Endothelial cell of umbilical vein (primary cell): Measurements from ENCODE around the gene SRD5A1. TPM values are rescaled to one million over a fixed set of nuclear protein-coding genes. Genes with fewer than 3 reads are reported as not detected.

Source experiments
- BruUV-seq: library from RNA; stranded (reverse); fragments of 400-500 nt; replicated peaks from 2 replicates; lab custom pipeline; 2021; lab: Mats Ljungman, UMichigan
- CTCF ChIA-PET: fragments of 300-600, 350-600 bp; sonication (Branson Sonifier 250); formaldehyde crosslinking; loops from one replicate; lab custom pipeline; 2021; ENCODE audit warnings: antibody characterized with exemption, inconsistent platforms; lab: Charles Lee
- POLR2A ChIA-PET: fragments of 300-600, 350-600 bp; sonication (Branson Sonifier 250); formaldehyde crosslinking; loops from one replicate; lab custom pipeline; 2021; ENCODE audit warnings: antibody characterized with exemption, inconsistent platforms; lab: Charles Lee
- DNase-seq: peaks from one replicate; pipeline ENCODE4 v3.0.0-alpha.2; 2011; ENCODE audit warnings: low read depth, low spot score
- FAIRE-seq: peaks from 2 replicates; lab custom pipeline; 2011; peaks lifted over from hg19 to GRCh38; lab: Jason Lieb, UNC
- H2AFZ ChIP-seq: 2 replicates; pipeline ENCODE4 v1.6.0; 2012; ENCODE audit warnings: low read depth, low read length, control low read depth, inconsistent platforms
- H3K27ac ChIP-seq: 2 replicates; pipeline ENCODE4 v1.5.1; 2011; ENCODE audit warnings: low read depth, mild to moderate bottlenecking, control low read depth, low read length, moderate library complexity; ENCODE audit not compliant: insufficient read depth
- H3K27me3 ChIP-seq, 2 experiments: 2 replicates each; pipeline versions ENCODE4 v1.6.0 to v1.6.1; 2011; ENCODE audit warnings: low read length in 2 of 2, mixed read lengths in 1 of 2; ENCODE audit not compliant: control insufficient read depth in 2 of 2, insufficient read depth in 2 of 2
- H3K36me3 ChIP-seq, 2 experiments: 2 replicates in 1 of 2; 3 replicates in 1 of 2; pipeline ENCODE4 v1.5.1; 2011; ENCODE audit warnings: low read length in 2 of 2, mild to moderate bottlenecking in 1 of 2, moderate library complexity in 1 of 2; ENCODE audit not compliant: control insufficient read depth in 2 of 2, insufficient read depth in 2 of 2; ENCODE audit errors: extremely low read depth in 1 of 2
- H3K4me1 ChIP-seq: 3 replicates; pipeline ENCODE4 v1.5.1; 2011; ENCODE audit warnings: mild to moderate bottlenecking, low read length; ENCODE audit not compliant: control insufficient read depth, insufficient read depth; ENCODE audit errors: extremely low read depth
- H3K4me2 ChIP-seq: 2 replicates; pipeline ENCODE4 v1.6.1; 2011; ENCODE audit warnings: low read length, control low read depth, mixed read lengths; ENCODE audit not compliant: insufficient read depth
- H3K4me3 ChIP-seq, 3 experiments: fragments of 200-600 bp in 1 of 3; sonication (generic), shearing (Covaris generic) in 1 of 3; replicated peaks in 1 of 3; 2 replicates each; pipeline ENCODE4 v1.5.1; 2011 to 2016; ENCODE audit warnings: control low read depth in 3 of 3, low read length in 3 of 3, mild to moderate bottlenecking in 2 of 3, inconsistent platforms in 1 of 3, low read depth in 1 of 3, moderate library complexity in 1 of 3; ENCODE audit not compliant: insufficient read depth in 1 of 3
- H3K79me2 ChIP-seq: 2 replicates; pipeline ENCODE4 v1.6.0; 2012; ENCODE audit warnings: low read length, inconsistent platforms; ENCODE audit not compliant: control insufficient read depth, insufficient read depth
- H3K9ac ChIP-seq: replicated peaks from 2 replicates; pipeline ENCODE3; 2011; ENCODE audit warnings: low read length, control low read depth; ENCODE audit not compliant: insufficient read depth; ENCODE audit errors: extremely low read depth
- H3K9me1 ChIP-seq: replicated peaks from 3 replicates; pipeline ENCODE4 v1.6.0; 2011; ENCODE audit warnings: mild to moderate bottlenecking, low read length; ENCODE audit not compliant: control insufficient read depth, insufficient read depth; ENCODE audit errors: extremely low read depth
- H3K9me3 ChIP-seq: replicated peaks from 2 replicates; pipeline ENCODE4 v1.5.1; 2012; ENCODE audit warnings: low read length, inconsistent platforms; ENCODE audit not compliant: control insufficient read depth, insufficient read depth
- H4K20me1 ChIP-seq: replicated peaks from 2 replicates; pipeline ENCODE3; 2011; ENCODE audit warnings: mild to moderate bottlenecking, low read length; ENCODE audit not compliant: control insufficient read depth, insufficient read depth; ENCODE audit errors: extremely low read depth
- CTCF ChIP-seq, 2 donors: IDR thresholded peaks; 1 replicate in 1 of 2; 2 replicates in 1 of 2; pipeline ENCODE4 v1.5.1; 2011; ENCODE audit warnings: low read length in 2 of 2, mild to moderate bottlenecking in 2 of 2, moderate library complexity in 2 of 2, control low read depth in 1 of 2, inconsistent platforms in 1 of 2, low read depth in 1 of 2; ENCODE audit not compliant: insufficient read depth in 1 of 2; ENCODE audit errors: extremely low read depth in 1 of 2
- EZH2 ChIP-seq: IDR thresholded peaks from 2 replicates; pipeline ENCODE4 v1.6.1; 2012; ENCODE audit warnings: borderline replicate concordance, low read depth, mild to moderate bottlenecking, moderate library complexity, low read length, inconsistent platforms; ENCODE audit not compliant: severe bottlenecking
- FOS ChIP-seq: IDR thresholded peaks from 2 replicates; pipeline ENCODE4 v1.6.1; 2011; ENCODE audit warnings: mild to moderate bottlenecking, low read length, moderate library complexity, borderline replicate concordance; ENCODE audit not compliant: insufficient read depth
- GATA2 ChIP-seq: IDR thresholded peaks from 2 replicates; pipeline ENCODE4 v1.7.0; 2011; ENCODE audit warnings: low read depth, mild to moderate bottlenecking, moderate library complexity, mixed read lengths, low read length; ENCODE audit not compliant: insufficient read length, insufficient read depth
- JUN ChIP-seq: IDR thresholded peaks from 2 replicates; pipeline ENCODE4 v1.6.1; 2011; ENCODE audit warnings: borderline replicate concordance, low read depth; ENCODE audit not compliant: insufficient read length, insufficient read depth
- MAX ChIP-seq: IDR thresholded peaks from 2 replicates; pipeline ENCODE4 v1.6.1; 2011; ENCODE audit not compliant: insufficient read depth, insufficient read length
- MYC ChIP-seq: IDR thresholded peaks from one replicate; pipeline ENCODE4 v1.6.1; 2011; ENCODE audit warnings: mild to moderate bottlenecking, low read depth, low read length
- POLR2A ChIP-seq: IDR thresholded peaks from 2 replicates; pipeline ENCODE4 v1.6.1; 2012; ENCODE audit warnings: low read depth, mild to moderate bottlenecking, control low read depth, low read length
- POLR2AphosphoS5 ChIP-seq: IDR thresholded peaks from 2 replicates; pipeline ENCODE4 v1.6.1; 2012; ENCODE audit warnings: low read depth, mild to moderate bottlenecking, control low read depth, low read length, moderate library complexity; ENCODE audit not compliant: insufficient read depth
- dilution Hi-C: fragments of 300-500 bp; cut with MboI; formaldehyde crosslinking; loops from one replicate; pipeline ENCODE4 v1.15.0; 2019; ENCODE audit warnings: low sequenced_read_pairs; ENCODE audit not compliant: extremely low pct_ligation_motif_present
- intact Hi-C: fragments of 100-400 bp; cut with micrococcal nuclease; formaldehyde crosslinking; loops from one replicate; pipeline ENCODE4 v1.10.0; 2022
- polyA plus RNA-seq, 4 experiments: library from polyadenylated mRNA; depleted of rRNA in 3 of 4; stranded (reverse) in 3 of 4; unstranded in 1 of 4; fragments of >200 nt; gene quantifications; 2 replicates each; pipeline versions ENCODE4 v1.2.1 to v1.2.3, GENCODE V29; 2011 to 2012; ENCODE audit warnings: missing spikeins in 1 of 4
- total RNA-seq: library from RNA; stranded (reverse); gene quantifications from 2 replicates; pipeline ENCODE4 v1.2.3, GENCODE V29; 2021

The SRD5A1 gene
- total and polyA plus RNA-seq, 2 donors (not counting 3 experiments of a cell fraction or from before 2014, with no cell fraction given): 11.6 to 14.8 TPM

GRCh38 chr5:6673031-6673430 is 39.8 kb downstream of the SRD5A1 start:
- POLR2A ChIA-PET: no interaction called here
- Histone ChIP-seq H3K36me3 (no peaks in the 10 kb centered on the region), H3K79me2 (no peaks in the 10 kb centered on the region), H3K9ac (no peak overlapping the region), H3K27me3 (no peaks in the 10 kb centered on the region), H3K4me2 (no peak overlapping the region), H3K27ac (no peak overlapping the region), H4K20me1 (no peaks in the 10 kb centered on the region), H2AFZ (no peak overlapping the region), H3K4me1 (no peaks in the 10 kb centered on the region), H3K9me1 (no peaks in the 10 kb centered on the region), H3K4me3 (no peak overlapping the region), H3K9me3 (no peaks in the 10 kb centered on the region)
- no TSS peak for BruUV-seq
- no peak for TF ChIP-seq GATA2
- no peak for TF ChIP-seq FOS
- no peak for TF ChIP-seq CTCF (IDR thresholded peaks at IDR 0.05; ENCODE audit: extremely low read depth in 1 of 2, insufficient read depth in 1 of 2, low read depth in 1 of 2, low read length in 2 of 2)
- no peak for TF ChIP-seq POLR2A
- TF ChIP-seq EZH2: no peak
- no peak for TF ChIP-seq MYC
- no peak for TF ChIP-seq MAX
- no peak for TF ChIP-seq POLR2AphosphoS5
- no peak for TF ChIP-seq JUN
- no peak for FAIRE-seq
- CTCF ChIA-PET: no interaction called here
- DNase-seq: no peak
- dilution Hi-C loops (no loop called here), intact Hi-C loops (no loop called here)
